Measurements from ENCODE around the gene SSH3. TPM values are rescaled to one million over a fixed set of nuclear protein-coding genes. Genes with fewer than 3 reads are reported as not detected.

Gene SSH3
- polyA plus RNA-seq, 1 of the 3 experiments (the other 2 are of a cell fraction) = 13.5 TPM

DNA sequence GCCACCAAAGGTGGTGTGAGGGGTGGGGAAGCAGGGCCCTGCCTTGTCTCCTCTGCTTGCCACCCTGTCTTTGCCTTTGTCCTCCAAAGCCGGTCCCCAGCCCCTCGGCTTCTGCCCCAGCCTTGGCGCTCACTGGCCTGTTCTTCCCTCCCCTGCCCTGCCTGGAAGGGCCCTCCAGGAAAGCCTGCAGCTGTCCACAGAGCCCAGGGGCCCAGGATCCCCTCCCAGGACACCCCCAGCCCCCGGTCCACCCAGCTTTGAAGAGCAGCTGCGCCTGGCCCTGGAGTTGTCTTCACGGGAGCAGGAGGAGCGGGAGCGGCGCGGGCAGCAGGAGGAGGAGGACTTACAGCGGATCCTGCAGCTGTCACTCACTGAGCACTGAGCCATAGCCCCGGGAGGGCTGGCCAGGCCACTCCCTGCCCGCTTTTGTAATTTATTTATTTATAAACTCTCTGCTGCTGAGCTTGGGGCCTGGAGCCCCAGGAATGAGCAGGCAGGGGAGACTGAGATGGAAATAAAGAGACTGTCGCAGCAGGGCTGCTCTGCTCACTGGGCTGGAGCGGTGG, 1.3 kb upstream of the SSH3 start:
- ChIA-PET POLR2A (interaction anchor here (1.5 kb wide), 1 partner anchor 15 kb away, joined by 14 read pairs; no protein-coding TSS in a partner anchor), CTCF (interaction anchor here (0.7 to 5.1 kb wide), 8 partner anchors 9 to 1233 kb away, joined by 3 to 37 read pairs (median 4); partner anchors contain the start of gene ANKRD13D)
- no peak overlapping the region for H2AFZ ChIP-seq (ENCODE audit: low read depth)
- no peak overlapping the region for H3K9ac ChIP-seq
- no peaks in the 10 kb centered on the region for H4K20me1 ChIP-seq (ENCODE audit: insufficient read depth)
- no peaks in the 10 kb centered on the region for H3K9me3 ChIP-seq
- no peaks in the 10 kb centered on the region for H3F3A ChIP-seq (replicated peaks; ENCODE audit: insufficient read depth)
- H3K27ac ChIP-seq (ENCODE audit: low read depth in 2 of 2, low read length in 1 of 2) = no peak overlapping the region
- peak; percentile 38; the same call in 1 of the 2 replicates for TF ChIP-seq PBX3 (IDR thresholded peaks at IDR 0.05)
- no peak for TF ChIP-seq MEF2A (IDR thresholded peaks at IDR 0.05; ENCODE audit: borderline replicate concordance, low read depth)
- H3K4me1 ChIP-seq (ENCODE audit: control insufficient read depth in 1 of 2, insufficient read depth in 2 of 2, low read depth in 1 of 2, low read length in 1 of 2) = peaks cover 13 to 17% of the 10 kb centered on the region in 2 experiments; a peak in 2 of 4 replicates
- no peaks in the 10 kb centered on the region for H3K27me3 ChIP-seq (ENCODE audit: insufficient read depth)
- no peak for DNase-seq
- H3K79me2 ChIP-seq (ENCODE audit: insufficient read depth) = peaks cover 13% of the 10 kb centered on the region
- WGBS (ENCODE audit: low lambda C conversion rate) = 81% methylated on average over 15 of the region's 15 CpGs
- peaks cover 14 to 37% of the 10 kb centered on the region in 2 experiments for H3K36me3 ChIP-seq (replicated peaks in 1 of 2; ENCODE audit: control insufficient read depth in 1 of 2, insufficient read depth in 2 of 2, low read length in 1 of 2)
- no peaks in the 10 kb centered on the region for H3K9me2 ChIP-seq
- no peak overlapping the region for H3K4me2 ChIP-seq
- H3K4me3 ChIP-seq (ENCODE audit: low read depth in 2 of 2, low read length in 1 of 2) = no peak overlapping the region

GRCh38 chr11:67302571-67303131, 679 bp upstream of the SSH3 start:
- Histone ChIP-seq H3K4me2 (peak overlapping the region; percentile 92), H2AFZ (ENCODE audit: low read depth) (no peak overlapping the region), H3K4me3 (ENCODE audit: low read depth in 2 of 2, low read length in 1 of 2) (peak overlapping the region; percentile 87 to 88), H3K4me1 (ENCODE audit: control insufficient read depth in 1 of 2, insufficient read depth in 2 of 2, low read depth in 1 of 2, low read length in 1 of 2) (peaks cover 13 to 17% of the 10 kb centered on the region in 2 experiments; a peak in 2 of 4 replicates), H3K79me2 (ENCODE audit: insufficient read depth) (peaks cover 9% of the 10 kb centered on the region; the same call in 1 of the 2 replicates), H3K36me3 (replicated peaks in 1 of 2; ENCODE audit: control insufficient read depth in 1 of 2, insufficient read depth in 2 of 2, low read length in 1 of 2) (peaks cover 12 to 37% of the 10 kb centered on the region in 2 experiments), H3K27ac (ENCODE audit: low read depth in 2 of 2, low read length in 1 of 2) (no peak overlapping the region; a peak in 1 of 4 replicates), H3K27me3 (ENCODE audit: insufficient read depth) (no peaks in the 10 kb centered on the region), H3K9me3 (no peaks in the 10 kb centered on the region), H4K20me1 (ENCODE audit: insufficient read depth) (no peaks in the 10 kb centered on the region), H3K9me2 (no peaks in the 10 kb centered on the region), H3F3A (replicated peaks; ENCODE audit: insufficient read depth) (no peaks in the 10 kb centered on the region), H3K9ac (no peak overlapping the region)
- 82% methylated on average over 15 of the region's 23 CpGs for WGBS (ENCODE audit: low lambda C conversion rate)
- DNase-seq = no peak
- no peak for TF ChIP-seq RFX5 (IDR thresholded peaks at IDR 0.05; ENCODE audit: low read length)
- no peak for TF ChIP-seq TEAD4 (IDR thresholded peaks at IDR 0.05; ENCODE audit: borderline replicate concordance, insufficient read depth)
- TF ChIP-seq YY1 (IDR thresholded peaks at IDR 0.05; ENCODE audit: low read depth) = no peak
- no peak for TF ChIP-seq RCOR1 (IDR thresholded peaks at IDR 0.05; ENCODE audit: low read length)
- TF ChIP-seq EZH2phosphoT487 (IDR thresholded peaks at IDR 0.05; ENCODE audit: borderline replicate concordance, low read depth) = no peak
- TF ChIP-seq, protein P1, sequence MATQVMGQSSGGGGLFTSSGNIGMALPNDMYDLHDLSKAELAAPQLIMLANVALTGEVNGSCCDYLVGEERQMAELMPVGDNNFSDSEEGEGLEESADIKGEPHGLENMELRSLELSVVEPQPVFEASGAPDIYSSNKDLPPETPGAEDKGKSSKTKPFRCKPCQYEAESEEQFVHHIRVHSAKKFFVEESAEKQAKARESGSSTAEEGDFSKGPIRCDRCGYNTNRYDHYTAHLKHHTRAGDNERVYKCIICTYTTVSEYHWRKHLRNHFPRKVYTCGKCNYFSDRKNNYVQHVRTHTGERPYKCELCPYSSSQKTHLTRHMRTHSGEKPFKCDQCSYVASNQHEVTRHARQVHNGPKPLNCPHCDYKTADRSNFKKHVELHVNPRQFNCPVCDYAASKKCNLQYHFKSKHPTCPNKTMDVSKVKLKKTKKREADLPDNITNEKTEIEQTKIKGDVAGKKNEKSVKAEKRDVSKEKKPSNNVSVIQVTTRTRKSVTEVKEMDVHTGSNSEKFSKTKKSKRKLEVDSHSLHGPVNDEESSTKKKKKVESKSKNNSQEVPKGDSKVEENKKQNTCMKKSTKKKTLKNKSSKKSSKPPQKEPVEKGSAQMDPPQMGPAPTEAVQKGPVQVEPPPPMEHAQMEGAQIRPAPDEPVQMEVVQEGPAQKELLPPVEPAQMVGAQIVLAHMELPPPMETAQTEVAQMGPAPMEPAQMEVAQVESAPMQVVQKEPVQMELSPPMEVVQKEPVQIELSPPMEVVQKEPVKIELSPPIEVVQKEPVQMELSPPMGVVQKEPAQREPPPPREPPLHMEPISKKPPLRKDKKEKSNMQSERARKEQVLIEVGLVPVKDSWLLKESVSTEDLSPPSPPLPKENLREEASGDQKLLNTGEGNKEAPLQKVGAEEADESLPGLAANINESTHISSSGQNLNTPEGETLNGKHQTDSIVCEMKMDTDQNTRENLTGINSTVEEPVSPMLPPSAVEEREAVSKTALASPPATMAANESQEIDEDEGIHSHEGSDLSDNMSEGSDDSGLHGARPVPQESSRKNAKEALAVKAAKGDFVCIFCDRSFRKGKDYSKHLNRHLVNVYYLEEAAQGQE (IDR thresholded peaks at IDR 0.05; ENCODE audit: low read depth, low read length) = no peak
- TF ChIP-seq POLR2AphosphoS5 (IDR thresholded peaks at IDR 0.05; ENCODE audit: low read depth, low read length) = no peak
- TF ChIP-seq CTCF (IDR thresholded peaks at IDR 0.05) = no peak
- no peak for TF ChIP-seq FOXM1 (IDR thresholded peaks at IDR 0.05; ENCODE audit: low read depth)
- no peak for TF ChIP-seq CHD2 (IDR thresholded peaks at IDR 0.05; ENCODE audit: low read length, partially characterized antibody)
- no peak for TF ChIP-seq USF2 (IDR thresholded peaks at IDR 0.05; ENCODE audit: borderline replicate concordance, low read depth, low read length)
- ChIA-PET CTCF (interaction anchor here (0.7 to 5.1 kb wide), 13 partner anchors 9 to 1234 kb away, joined by 3 to 37 read pairs (median 4); partner anchors contain the start of gene ANKRD13D), POLR2A (interaction anchor here (1.5 to 1.6 kb wide), 2 partner anchors 14 to 15 kb away, joined by 5 to 14 read pairs; partner anchors contain the start of gene ANKRD13D)
